Activated naive CD8-positive, alpha-beta T cell treated with anti-CD3 and anti-CD28 coated beads, Interleukin-2, amount 50 U/mL, for 16 hours (primary cell): Measurements from ENCODE around the gene CAPS2.
"Not testable (repeated sequence)": the region's sequence is repeated elsewhere in the genome, so short reads cannot be mapped to it uniquely, and the experiment has no call there.

ENCODE experiments used
- DNase-seq: peaks from one replicate; pipeline ENCODE4 v3.0.0-alpha.2; 2020; ENCODE audit warnings: low read depth, low spot score

The CAPS2 gene

DNA sequence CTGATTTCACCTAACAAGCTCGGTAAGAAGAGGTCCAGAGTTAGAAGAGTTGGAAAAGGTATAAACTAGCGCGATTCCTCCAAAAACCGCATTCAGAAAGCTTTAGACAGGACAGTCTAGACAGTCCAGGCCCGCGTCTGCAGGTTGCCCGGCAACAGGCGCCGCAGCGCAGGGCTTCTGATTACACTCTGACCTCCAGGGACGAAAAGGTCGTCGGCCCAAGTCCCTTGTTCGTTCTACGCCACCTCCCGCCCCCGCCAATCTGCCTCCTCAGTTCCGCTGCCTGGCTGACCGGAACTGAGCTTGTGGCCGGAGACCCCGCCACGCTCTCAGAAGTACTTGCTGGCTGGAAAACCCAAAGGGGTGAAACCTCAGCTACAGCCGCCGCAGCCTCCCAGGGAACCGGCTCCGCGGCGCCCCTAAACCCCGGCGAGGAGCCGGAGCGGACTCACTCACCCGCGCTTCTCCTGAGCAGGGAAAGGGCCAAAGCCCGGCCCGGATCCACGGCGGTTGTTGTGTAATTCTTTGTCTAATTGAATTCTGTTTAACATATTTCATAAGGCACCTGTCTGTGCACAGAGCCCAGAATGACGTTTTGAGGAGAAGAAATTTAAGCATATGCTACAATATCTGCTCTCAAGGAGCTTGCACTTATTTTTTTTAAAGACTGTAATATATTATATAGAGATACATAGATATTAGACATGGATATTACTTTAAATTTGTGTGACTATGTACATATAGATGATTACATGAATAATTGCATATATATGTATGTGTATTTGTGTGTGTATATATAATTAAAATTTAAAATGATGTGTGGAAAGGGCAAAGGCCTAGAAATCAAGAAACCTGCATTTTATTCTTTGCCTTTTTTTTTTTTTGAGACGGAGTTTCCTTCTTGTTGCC lies at the start of gene CAPS2:
CAPS2 (minus strand) TSS at position 407 of the 909 bp plus-strand sequence. CDS start 3,826 bp downstream, outside the sequence.
- no peak for DNase-seq

DNA sequence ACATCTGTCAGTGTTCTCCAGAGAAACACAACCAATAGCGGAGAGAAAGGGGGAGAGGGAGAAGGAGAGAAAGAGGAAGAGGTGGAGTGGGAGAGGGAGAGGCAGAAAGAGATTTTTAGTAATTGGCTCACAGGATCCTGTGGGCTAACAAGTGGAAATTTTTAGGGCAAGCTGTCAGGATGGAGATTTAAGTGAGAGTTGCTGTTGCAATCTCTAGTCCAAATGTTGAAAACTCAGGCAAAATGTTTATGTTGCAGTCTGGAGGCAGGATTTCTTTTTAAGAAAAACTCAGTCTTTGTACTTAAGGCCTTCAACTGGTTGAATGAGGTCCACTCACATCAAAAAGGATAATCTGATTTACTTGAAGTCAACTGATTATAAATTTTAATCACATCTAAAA lies 48.2 kb upstream of the CAPS2 start:
- no peak for DNase-seq

DNA sequence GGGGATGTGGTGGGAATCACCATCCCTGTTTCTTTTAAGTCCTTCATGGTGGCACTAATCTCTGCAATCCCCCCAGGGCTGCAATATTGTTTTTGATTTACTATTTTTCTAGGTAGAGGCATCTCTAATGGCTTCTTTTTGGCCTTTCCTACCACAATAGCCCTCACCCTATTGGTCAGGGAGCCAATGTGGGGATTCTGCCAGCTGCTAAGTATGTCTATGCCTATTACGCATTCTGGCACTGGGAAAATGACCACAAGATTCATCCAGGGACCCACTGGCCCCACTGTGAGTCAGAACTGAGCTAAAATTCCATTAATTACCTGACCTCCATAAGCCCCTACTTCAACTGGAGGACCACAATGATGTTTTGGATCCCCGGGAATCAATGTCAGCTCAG lies 44.8 kb upstream of the CAPS2 start:
- DNase-seq = no peak

DNA sequence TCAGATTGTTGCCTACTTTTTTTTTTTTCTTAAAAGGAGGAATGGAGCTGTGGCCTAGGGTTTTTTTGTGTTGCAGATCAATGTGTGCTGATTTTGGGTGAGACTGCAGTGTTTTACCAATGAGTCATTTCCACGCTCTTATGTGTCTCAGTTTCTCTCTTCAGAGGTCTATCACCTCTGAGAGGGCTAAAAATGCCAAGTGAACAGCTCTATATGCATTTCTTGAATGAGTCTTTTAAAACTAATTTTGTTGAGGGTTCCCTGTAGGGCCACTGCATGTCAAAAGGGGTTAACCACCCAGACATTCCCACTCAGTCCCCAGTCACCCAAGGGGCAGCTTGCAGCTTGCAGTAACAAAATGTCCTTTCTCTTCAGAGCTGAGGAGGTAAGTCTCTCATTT lies 36.5 kb upstream of the CAPS2 start:
- no peak for DNase-seq

DNA sequence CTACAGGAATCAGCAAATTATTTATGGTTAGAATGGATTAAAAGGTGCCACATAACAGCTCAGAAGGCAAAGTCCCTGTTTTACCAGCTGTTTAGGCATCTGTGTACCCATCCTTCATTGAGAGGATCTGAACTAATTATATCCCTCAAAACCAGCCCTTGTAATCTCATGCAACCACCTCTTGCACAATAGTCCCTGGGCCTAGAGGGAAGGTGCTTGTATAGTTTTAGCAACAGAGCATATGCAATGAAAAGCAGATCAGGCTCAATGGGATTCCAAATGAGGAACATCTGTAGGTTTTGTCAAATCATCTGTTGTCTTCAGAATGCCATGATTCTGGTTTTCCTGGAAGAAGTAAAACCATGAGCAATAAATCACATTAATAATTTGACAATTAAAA lies 34.8 kb upstream of the CAPS2 start:
- DNase-seq = no peak

DNA sequence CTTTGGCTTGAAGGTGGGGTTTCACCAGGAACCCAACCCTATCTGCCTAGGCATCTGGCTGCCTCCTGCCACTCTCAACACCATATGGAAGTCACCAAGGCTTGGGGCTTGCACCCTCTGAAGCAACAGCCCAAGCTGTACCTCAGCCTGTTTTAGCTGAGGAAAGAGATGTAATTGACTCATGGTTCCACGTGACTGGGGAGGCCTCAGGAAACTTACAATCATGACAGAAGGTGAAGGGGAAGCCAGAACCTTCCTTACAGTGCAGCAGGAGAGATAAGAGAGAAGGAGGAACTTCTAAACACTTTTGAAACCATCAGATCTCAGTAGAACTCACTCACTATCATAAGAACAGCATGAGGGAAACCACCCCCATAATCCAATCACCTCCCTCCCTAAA lies 31.3 kb upstream of the CAPS2 start:
- no peak for DNase-seq

DNA sequence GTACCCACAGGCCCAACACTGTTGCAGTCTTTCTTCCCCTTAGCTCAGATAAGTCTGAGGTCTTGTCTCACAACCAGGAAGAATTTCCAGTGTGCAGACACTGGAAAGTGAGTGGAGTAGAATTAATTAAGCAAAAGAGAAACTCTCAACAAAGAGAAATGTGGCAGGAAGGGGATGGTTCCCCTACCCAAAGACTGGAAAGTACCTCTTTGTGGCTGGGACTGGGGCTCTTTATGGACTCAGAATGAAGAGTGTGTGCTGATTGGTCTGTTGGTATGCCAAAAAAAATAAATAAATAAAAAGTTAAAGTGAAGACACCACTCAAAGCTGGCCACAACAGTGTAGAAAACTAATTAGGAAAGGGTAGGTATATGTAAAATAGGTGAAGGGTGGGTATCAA lies 30.8 kb upstream of the CAPS2 start:
- DNase-seq = no peak

DNA sequence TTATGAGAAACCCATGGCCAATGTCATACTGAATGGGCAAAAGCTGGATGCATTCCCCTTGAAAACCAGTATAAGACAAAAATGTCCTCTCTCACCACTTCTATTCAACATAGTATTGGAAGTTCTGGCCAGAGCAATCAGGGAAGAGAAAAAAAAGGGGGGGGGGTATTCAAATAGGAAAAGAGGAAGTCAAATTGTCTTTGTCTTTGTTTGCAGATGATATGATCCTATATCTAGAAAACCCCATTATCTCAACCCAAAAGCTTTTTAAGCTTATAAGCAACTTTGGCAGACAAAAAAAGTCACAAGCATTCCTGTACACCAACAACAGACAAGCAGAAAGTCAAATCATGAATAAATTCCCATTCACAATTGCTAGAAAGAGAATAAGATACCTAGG lies 23.9 kb upstream of the CAPS2 start:
- DNase-seq = no peak

DNA sequence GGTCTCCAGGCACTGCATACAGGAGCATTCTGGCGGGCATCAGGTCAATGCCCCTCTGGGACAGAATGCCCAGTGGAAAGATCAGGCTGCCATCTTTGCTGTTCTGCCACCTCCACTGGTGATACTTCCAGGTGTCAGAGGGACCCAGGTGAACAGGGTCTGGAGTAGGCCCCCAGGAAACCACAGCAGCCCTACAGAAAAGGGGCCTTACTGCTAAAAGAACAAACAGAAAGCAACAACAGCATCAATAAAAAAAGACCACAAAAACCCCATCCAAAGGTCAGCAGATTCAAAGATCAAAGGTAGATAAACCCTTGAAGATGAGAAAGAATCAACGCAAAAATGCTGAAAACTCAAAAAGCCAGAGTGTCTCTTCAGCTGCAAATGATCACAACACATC lies 20.3 kb upstream of the CAPS2 start:
- no peak for DNase-seq

DNA sequence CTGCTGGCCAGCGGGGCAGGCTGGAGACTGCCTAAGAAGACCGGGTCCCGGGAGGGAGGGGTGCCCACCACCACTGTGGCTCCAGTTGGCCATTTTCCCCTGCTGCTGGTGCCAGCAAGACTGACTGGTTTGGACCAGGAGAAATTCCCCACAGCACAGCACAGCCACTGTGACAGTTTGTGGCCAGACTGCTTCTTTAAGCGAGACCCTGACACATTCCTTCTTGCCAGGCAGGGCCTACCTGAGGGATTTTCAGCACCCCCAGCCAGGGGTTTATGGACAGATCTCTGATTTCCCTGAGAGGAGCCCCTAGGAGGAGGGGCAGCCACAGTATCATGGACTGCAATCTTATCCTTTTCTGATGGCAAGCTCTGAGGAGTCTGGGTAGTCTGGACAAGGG lies 19.8 kb upstream of the CAPS2 start:
- no peak for DNase-seq

DNA sequence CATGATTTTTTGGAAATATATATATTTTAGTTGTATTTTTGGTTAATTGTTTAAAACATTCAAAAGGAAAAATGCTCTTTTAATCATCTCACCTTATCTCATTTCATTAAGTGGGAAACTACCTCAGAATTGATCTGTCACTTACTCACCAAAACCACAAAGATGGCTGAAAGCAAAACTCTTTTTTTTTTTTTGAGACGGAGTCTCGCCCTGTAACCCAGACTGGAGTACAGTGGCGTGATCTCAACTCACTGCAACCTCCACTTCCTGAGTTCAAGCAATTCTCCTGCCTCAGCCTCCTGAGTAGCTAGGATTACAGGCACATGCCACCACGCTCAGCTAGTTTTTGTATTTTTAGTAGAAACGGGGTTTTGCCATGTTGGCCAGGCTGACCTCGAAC lies 16.1 kb upstream of the CAPS2 start:
- not testable (repeated sequence) for DNase-seq

DNA sequence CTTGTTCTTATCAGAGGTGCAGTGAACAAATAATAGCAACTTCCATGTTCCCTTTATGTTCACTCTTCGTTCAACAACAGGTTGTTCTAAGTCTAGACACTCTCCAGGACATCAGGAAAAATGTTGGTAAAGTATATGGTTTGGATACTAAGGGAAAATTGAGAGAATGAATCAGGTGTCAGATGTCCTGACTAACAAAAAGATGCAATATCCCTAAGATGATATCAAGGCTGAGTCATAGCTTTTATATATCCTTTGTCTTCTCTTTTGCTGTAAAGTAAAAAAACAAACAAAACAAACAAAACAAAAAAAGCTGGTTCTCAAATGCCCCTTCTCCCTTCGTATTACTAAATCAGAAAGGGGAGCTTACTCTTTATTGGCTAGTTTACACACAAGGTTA lies 15.4 kb upstream of the CAPS2 start:
- DNase-seq = no peak

DNA sequence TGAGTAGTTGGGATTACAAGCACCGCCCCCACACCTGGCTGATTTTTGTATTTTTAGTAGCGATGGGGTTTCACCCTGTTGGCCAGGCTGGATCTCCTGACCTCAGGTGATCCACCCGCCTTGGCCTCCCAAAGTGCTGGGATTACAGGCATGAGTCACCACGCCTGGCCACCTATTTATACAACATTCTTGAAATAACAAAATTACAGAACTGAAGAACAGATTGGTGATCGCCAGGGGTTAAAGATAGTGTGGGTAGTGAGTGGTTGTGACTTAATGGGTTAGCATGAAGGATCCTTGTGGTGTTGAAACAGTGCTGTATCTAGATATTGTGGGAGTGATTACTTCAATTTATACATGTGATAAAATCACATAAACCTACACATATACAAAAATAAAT lies 11.7 kb upstream of the CAPS2 start:
- DNase-seq = no peak

DNA sequence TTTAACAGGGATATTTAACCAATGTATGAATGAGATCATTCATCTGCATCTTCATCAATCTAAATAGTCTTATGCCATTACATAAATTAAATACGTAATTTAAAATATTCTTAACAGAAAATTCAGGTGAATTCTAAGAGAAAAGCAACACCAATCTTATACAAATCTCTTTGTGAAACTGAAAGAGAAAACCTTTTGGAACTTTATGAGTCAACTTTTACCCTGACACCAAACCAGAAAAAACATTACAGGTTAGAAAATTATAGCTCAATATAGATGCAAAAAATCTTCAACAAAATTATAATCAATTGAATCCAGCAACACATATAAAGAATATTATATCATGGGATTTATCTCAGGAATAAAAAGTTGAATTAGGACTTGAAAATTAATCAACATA lies 7.8 kb upstream of the CAPS2 start:
- DNase-seq = no peak

DNA sequence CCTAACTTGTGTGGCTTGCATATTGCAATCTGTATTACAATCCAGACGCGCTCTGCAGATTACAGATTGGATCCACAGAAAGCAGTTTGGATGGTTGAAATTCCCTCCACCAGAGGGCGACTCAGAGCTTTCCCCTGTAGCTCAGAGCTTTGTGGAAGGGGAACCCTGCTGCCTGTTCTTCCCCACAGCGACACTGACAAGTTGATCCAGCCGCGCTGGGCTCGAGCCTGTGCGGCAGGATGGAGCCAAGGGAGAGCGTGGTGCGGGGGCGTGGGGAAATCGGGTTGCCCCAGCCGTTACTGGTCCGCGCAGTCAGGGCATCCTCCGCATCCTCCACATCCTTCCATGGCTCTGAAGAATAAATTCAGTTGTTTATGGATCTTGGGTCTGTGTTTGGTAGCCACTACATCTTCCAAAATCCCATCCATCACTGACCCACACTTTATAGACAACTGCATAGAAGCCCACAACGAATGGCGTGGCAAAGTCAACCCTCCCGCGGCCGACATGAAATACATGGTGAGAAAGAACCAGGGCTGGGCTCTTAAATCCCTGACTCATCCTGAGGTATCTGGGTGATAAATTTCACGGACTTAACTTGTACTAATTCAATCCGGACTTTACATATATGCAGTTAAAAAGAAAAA lies 4.4 kb upstream of the CAPS2 start, which contains the start of gene GLIPR1L1:
GLIPR1L1 (plus strand) TSS at position 287 of the 647 bp plus-strand sequence; CDS start at position 346, 59 bp downstream.
- peak; percentile 59 for DNase-seq

DNA sequence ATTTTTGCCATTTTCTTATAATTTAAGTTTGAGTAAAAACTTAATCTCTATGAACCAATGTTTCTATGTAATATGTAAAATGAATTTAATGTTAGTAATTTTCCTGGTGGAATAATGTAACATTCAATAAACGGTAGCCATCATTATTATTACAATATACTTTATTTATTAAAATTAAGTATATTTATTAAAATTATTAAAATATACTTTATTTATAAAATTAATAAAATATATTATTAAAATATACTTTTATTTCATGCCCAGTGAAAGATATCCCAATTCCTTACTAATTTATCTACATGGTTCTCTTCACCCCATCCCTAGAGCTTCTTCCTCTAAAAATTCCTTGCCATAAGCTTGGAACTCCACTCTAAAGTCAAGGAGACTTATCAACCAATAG lies 2.5 kb downstream of the CAPS2 start:
- no peak for DNase-seq

DNA sequence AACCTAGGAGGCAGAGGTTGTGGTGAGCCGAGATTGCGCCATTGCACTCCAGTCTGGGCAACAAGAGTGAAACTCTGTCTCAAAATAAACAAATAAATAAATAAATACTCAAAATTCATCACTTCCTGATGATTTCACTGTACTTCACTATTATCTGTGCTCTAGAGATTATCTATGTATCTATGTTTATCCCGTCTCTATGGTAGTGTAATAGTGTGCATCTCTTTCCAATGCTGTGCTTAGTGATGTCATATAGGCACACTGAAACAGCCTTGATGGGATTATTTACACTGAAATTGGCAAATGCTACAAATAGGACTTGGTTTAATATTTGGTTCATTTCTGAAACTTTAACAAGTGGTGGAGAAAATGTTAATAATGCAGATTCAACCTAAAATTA lies 6.5 kb downstream of the CAPS2 start:
- DNase-seq = no peak

DNA sequence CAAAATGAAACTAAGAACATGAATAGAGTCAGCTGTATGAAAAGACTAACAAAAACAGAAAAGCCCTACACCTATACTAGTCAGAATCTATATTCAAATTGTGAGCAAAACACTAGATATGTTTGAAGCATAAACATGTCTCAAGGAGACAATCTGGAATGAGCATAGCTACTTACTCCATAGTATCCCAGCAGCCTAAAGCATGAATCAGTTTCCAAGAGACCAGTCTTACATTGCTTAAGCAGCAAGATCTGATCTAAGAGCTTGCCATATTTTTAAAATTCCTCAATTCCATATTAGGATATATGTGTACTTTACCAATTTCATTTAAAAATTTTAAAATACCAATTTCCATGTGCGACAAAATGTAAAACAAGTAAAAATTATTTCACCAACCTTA lies 7.7 kb downstream of the CAPS2 start:
- DNase-seq = no peak

DNA sequence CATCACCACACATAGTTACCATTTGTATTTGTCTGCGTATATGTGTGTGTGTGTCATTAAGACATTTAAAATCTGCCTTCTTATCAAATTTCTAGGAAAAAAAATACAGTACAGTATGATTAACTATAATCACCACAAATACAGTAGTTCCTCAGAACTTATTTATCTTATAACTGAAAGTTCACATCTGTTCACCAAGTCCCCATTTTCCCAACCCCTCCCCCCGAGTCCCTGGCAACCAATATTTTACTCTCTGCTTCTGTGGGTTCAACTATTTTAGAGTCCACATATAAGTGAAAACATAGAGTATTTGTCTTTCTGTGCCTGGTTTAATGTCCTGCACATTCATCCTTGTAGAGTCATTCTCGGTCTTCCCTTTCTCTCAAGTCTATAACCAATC lies 12.3 kb downstream of the CAPS2 start:
- no peak for DNase-seq

DNA sequence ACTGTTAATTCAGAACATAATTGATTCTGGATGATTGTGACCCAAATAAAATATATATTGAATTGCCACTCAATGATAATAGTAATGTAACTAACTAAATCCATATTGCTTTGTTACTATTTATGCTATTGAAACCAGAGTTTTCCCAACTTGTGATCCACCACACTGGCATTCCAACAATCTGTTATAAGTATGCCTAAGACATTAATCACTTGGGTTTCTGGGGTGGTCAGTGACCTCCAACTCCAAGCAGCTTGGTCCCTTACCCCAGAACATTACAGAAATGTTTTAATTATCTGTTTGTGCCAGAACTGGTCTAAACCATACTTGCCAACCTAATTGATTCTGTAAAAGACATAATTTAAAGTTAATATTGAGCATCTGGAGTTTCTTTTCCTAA lies 14.6 kb downstream of the CAPS2 start:
- no peak for DNase-seq

DNA sequence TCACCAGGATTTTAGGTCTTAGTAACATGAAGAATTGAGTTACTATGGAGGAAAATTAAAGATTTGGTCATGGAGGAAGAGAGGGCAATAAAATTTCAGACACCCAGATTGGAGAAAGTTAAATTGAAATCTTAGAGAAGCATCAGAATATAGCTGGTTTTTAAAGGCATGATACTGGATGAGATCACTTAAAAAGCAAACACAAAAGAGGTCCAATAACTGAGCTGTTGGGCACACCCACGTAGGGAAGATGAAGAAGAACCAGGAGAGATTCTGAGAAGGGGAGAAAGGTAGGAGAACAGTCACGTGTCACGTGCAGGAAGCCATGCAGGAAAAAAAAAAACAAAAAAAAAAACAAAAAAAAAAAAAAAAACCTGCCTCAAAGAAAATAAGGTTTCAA lies 18.8 kb downstream of the CAPS2 start:
- no peak for DNase-seq

DNA sequence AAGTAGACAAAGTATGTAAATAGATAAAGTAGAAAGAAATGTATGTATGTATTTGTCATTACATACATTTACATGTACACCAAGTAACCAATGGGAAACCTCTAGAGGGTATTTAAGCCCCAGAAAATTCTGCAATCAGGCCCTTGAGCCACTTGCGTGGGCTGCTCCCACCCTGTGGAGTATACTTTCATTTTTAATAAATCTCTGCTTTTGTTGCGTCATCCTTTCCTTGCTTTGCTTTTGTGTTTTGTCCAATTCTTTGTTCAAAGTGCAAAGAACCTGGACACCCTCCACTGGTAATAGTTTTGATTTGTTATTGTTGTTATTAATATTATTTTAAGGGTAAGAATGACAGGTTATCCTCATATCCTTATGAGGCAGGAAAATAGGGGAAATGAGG lies 21.8 kb downstream of the CAPS2 start:
- no peak for DNase-seq
